Ovary (tissue), 9 donors: ENCODE measurements around the gene ERAP2. TPM values are rescaled to one million over a fixed set of nuclear protein-coding genes. Genes with fewer than 3 reads are reported as not detected.
"Not testable (repeated sequence)": the region's sequence is repeated elsewhere in the genome, so short reads cannot be mapped to it uniquely, and the experiment has no call there.

ENCODE experiments used
- DNase-seq, 5 donors: peaks; one replicate each; pipeline ENCODE4 v3.0.0-alpha.2; 2019 to 2020
- H3K27ac ChIP-seq, 2 donors: fragments of 200-600 bp; one replicate each; pipeline versions ENCODE4 v1.5.1 to v1.8.0; 2019 to 2022
- H3K27me3 ChIP-seq: fragments of 200-600 bp; one replicate; pipeline ENCODE4 v1.8.0; 2022
- H3K36me3 ChIP-seq: fragments of 200-600 bp; sonication (generic); one replicate; pipeline ENCODE4 v1.5.1; 2019
- H3K4me1 ChIP-seq: one replicate; pipeline ENCODE4 v1.8.1; 2013; ENCODE audit warnings: mild to moderate bottlenecking, moderate library complexity; ENCODE audit not compliant: insufficient read depth
- H3K4me3 ChIP-seq: fragments of 200-600 bp; sonication (generic); one replicate; pipeline ENCODE4 v1.5.1; 2017
- H3K9me3 ChIP-seq, 2 donors: fragments of 200-600 bp in 1 of 2; sonication (generic) in 1 of 2; one replicate each; pipeline versions ENCODE4 v1.5.1 to v1.8.1; 2013 to 2019; ENCODE audit warnings: mild to moderate bottlenecking in 1 of 2, moderate library complexity in 1 of 2
- EP300 ChIP-seq: sonication (generic); formaldehyde crosslinking; IDR thresholded peaks from one replicate; pipeline ENCODE4 v1.6.1; 2017; ENCODE audit warnings: antibody characterized with exemption
- POLR2A ChIP-seq: fragments of 450-650 bp; IDR thresholded peaks from one replicate; pipeline ENCODE4 v1.6.1; 2017; ENCODE audit warnings: antibody characterized with exemption, mild to moderate bottlenecking, moderate library complexity
- WGBS, 3 donors: extraction: QIAGEN DNeasy Blood & Tissue Kit in 1 of 3; methylation state at CpG; one replicate each; pipeline versions ENCODE4 v1.1.5 to v1.1.7; 2013 to 2017; 5-methylcytosine and 5-hydroxymethylcytosine counted together
- intact Hi-C, 4 donors: fragments of 100-400 bp; cut with DNase I; formaldehyde crosslinking; loops; one replicate each; pipeline versions ENCODE4 v1.11.0 to v1.15.1; 2022 to 2023
- polyA plus RNA-seq, 2 donors: library from polyadenylated mRNA; stranded (reverse); fragments of 200-250 nt in 1 of 2; fragments of 350-450 nt in 1 of 2; fragmentation: Illumina TruSeq in 1 of 2; extraction: RNeasy Lipid Tissue Mini Kit (QIAGEN cat#74804) in 1 of 2; gene quantifications; one replicate each; pipeline ENCODE4 v1.2.3, GENCODE V29; 2013 to 2014
- total RNA-seq, 7 donors: library from RNA; depleted of rRNA in 2 of 7; stranded (reverse); fragments of >200 nt in 2 of 7; fragmentation: NEBNext Ultra II Directional in 3 of 7; extraction: Animal tissue kit (Norgen Biotek cat#: 25700) in 3 of 7; gene quantifications; one replicate each; pipeline versions ENCODE4 v1.1.0 to v1.2.4, GENCODE V29; 2016 to 2023
- TF ChIP-seq, protein P1 (sequence below), 3 donors: fragments of 450-650 bp in 2 of 3; fragments of 200-600 bp in 1 of 3; IDR thresholded peaks; one replicate each; pipeline versions ENCODE4 v1.5.1 to v1.8.0; 2016 to 2022; ENCODE audit warnings: antibody characterized with exemption in 3 of 3, mild to moderate bottlenecking in 1 of 3
- donor health status: DM: no; HTN: no; CAD: no; lungs with moderate emphysema.
- donor health status: DM: no; HTN: no; CAD: no.
- donor health status: Bipolar disorder and iron deficiency.
- donor health status: DM: yes; HTN: yes; CAD: no.
- donor health status: DM: no; HTN: no; CAD: no.
- donor health status: DM: yes; HTN: yes; CAD: no.

Gene ERAP2
- total and polyA plus RNA-seq, 9 donors, result 1.3 to 22.0 (median 15.9) TPM

DNA sequence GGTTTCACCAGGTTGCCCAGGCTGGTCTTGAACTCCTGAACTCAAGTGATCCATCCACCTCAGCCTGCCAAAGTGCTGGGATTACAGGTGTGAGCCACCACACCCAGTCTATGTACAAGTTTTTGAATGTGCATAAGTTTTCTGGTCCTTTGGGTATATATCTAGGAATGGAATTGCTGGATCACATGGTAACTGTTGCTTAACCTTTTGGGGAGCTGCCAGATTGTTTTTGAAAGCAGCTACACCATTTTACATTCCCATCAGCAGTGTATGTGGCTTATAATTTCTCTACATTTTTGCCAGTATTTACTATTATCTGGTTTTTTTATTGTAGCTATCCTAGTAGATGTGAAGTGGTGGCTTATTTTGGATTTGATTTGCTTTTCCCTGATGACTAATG, 50.7 kb downstream of the ERAP2 start:
- H3K27ac ChIP-seq, result no peak overlapping the region
- H3K27me3 ChIP-seq, result no peaks in the 10 kb centered on the region
- H3K4me3 ChIP-seq, result no peak overlapping the region
- intact Hi-C loops, result no loop called here
- TF ChIP-seq EP300 (no peak), POLR2A (no peak)
- TF ChIP-seq, protein P1, sequence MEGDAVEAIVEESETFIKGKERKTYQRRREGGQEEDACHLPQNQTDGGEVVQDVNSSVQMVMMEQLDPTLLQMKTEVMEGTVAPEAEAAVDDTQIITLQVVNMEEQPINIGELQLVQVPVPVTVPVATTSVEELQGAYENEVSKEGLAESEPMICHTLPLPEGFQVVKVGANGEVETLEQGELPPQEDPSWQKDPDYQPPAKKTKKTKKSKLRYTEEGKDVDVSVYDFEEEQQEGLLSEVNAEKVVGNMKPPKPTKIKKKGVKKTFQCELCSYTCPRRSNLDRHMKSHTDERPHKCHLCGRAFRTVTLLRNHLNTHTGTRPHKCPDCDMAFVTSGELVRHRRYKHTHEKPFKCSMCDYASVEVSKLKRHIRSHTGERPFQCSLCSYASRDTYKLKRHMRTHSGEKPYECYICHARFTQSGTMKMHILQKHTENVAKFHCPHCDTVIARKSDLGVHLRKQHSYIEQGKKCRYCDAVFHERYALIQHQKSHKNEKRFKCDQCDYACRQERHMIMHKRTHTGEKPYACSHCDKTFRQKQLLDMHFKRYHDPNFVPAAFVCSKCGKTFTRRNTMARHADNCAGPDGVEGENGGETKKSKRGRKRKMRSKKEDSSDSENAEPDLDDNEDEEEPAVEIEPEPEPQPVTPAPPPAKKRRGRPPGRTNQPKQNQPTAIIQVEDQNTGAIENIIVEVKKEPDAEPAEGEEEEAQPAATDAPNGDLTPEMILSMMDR (IDR thresholded peaks at IDR 0.05), result no peak
- H3K9me3 ChIP-seq, result no peaks in the 10 kb centered on the region
- DNase-seq, result no peak
- H3K36me3 ChIP-seq, result no peaks in the 10 kb centered on the region
- peaks cover 10% of the 10 kb centered on the region for H3K4me1 ChIP-seq

DNA sequence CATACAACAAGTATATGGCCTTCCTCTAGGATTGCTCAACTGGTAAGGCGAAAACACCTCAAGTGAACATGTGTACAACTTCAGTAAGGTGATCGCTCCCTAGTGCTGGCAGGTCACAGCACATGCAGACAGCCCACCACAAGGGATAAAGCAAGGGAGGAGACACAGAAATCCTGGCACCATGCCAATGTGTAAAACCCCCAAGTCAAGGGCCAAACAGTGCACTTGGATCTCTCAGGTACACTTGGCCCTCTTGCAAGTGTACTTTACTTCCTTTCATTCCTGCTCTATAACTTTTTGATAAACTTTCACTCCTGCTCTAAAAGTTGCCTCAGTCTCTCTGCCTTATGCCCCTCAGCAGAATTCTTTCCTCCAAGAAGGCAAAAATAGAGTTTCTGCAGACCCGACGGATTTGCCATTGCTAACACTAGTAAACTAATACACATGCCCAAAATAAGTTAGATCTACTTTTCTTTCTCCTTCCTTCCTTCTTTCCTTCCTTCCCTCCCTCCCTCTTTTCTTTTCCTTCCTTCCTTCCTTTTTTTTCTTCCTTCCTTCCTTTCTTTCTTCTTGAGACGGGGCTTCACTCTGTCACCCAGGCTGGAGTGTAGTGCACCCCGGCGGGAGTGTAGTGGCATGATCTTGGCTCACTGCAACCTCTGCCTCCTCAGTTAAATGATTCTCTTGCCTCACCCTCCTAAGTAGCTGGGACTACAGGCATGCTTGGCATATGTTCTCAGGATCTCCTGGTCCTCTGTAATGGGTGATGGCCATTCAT, 52.8 kb downstream of the ERAP2 start:
- TF ChIP-seq POLR2A, result no peak
- TF ChIP-seq, protein P1 (IDR thresholded peaks at IDR 0.05), result no peak
- no peak for TF ChIP-seq EP300
- intact Hi-C loops, result no loop called here
- no peak for DNase-seq
- Histone ChIP-seq H3K36me3 (no peaks in the 10 kb centered on the region), H3K27ac (no peak overlapping the region), H3K4me1 (peaks cover 3% of the 10 kb centered on the region), H3K9me3 (no peaks in the 10 kb centered on the region), H3K4me3 (no peak overlapping the region), H3K27me3 (no peaks in the 10 kb centered on the region)
- 92 to 96% (median 93%) methylated on average over 7 of the region's 7 CpGs for WGBS, 3 donors

DNA sequence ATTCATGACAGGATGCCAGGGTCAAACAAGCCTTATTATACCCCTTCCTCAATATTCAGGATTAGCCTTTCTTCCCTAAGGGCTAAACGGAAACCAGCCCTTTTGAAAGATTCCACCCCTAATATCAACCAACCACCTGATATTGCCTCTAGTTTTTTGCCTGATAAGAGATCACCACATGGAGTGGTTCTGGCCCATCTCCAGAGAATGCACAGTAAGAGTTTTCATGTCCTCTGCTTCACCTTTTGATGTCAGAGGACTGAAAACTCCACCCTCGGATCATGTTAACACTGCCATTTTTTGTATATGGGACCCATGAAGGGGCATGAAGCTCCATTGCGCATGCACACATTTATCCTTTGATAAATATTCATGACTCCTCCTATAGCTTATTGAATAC, 53.8 kb downstream of the ERAP2 start:
- no peaks in the 10 kb centered on the region for H3K36me3 ChIP-seq
- intact Hi-C loops, result no loop called here
- no peaks in the 10 kb centered on the region for H3K27me3 ChIP-seq
- no peaks in the 10 kb centered on the region for H3K4me1 ChIP-seq
- H3K9me3 ChIP-seq, result no peaks in the 10 kb centered on the region
- H3K27ac ChIP-seq, result no peak overlapping the region
- no peak for DNase-seq
- no peak overlapping the region for H3K4me3 ChIP-seq
- TF ChIP-seq EP300, result no peak
- TF ChIP-seq, protein P1 (IDR thresholded peaks at IDR 0.05), result no peak
- TF ChIP-seq POLR2A, result no peak
- 92 to 94% (median 94%) methylated on average over 3 of the region's 3 CpGs for WGBS, 3 donors

DNA sequence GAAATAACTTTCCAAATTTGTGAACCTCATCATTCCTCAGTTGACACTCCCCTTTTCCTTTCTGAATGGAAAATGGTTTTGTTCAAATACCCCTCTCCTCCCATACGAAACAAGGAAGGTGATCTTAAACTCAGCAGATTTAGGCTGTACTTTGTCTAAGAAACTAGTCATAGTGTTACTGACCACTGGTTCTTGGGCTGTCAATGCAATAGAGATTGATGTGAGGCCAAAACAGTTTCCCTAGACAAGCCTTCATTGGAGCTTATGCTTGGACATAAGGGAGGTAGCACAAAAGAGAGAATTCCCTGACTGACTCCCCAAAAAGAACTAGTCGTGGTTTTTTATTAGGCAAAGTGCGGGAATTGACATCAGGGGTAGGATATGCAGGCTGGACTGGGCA, 54.3 kb downstream of the ERAP2 start:
- no peak for DNase-seq
- WGBS, 3 donors, result 95 to 97% (median 96%) methylated on average over 3 of the region's 3 CpGs
- H3K27ac ChIP-seq, result no peak overlapping the region
- no peaks in the 10 kb centered on the region for H3K4me1 ChIP-seq
- intact Hi-C loops, result no loop called here
- no peak overlapping the region for H3K4me3 ChIP-seq
- no peaks in the 10 kb centered on the region for H3K27me3 ChIP-seq
- H3K36me3 ChIP-seq, result no peaks in the 10 kb centered on the region
- H3K9me3 ChIP-seq, result no peaks in the 10 kb centered on the region
- TF ChIP-seq EP300 (no peak), POLR2A (no peak)
- TF ChIP-seq, protein P1 (IDR thresholded peaks at IDR 0.05), result no peak

DNA sequence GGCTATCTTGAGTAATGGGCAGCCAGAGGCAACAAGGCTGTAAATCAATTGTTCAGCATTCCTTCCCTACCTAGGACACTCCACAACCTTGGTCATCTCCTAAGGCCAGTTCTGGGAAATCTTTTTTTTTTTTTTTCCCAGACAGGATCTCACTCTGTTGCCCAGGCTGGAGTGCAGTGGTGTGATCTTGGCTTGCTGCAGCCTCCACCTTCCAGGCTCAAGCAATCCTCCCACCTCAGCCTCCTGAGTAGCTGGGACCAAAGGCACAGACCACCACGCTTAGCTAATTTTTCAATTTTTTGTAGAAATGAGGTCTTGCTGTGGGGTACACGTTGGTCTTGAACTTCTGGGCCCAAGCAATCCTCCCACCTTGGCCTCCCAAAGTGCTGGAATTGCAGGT, 54.7 kb downstream of the ERAP2 start:
- H3K4me1 ChIP-seq, DNase-seq, H3K4me3 ChIP-seq, H3K27me3 ChIP-seq, intact Hi-C loops, H3K36me3 ChIP-seq, H3K27ac ChIP-seq, H3K9me3 ChIP-seq: not testable (repeated sequence)
- 91 to 96% (median 93%) methylated on average over 2 of the region's 2 CpGs for WGBS, 3 donors
